Panc1 (cell line): Measurements from ENCODE around the gene FYN. TPM values are rescaled to one million over a fixed set of nuclear protein-coding genes. Genes with fewer than 3 reads are reported as not detected.
A peak's percentile ranks its signal among the peaks of the same experiment; 100 is the strongest.

Experiments
- ATAC-seq: fragments of 200-7000 bp; cut with Tn5 transposase; 2 replicates; pipeline ENCODE4 v1.9.1; 2020; ENCODE audit warnings: mild to moderate bottlenecking, moderate library complexity
- BruUV-seq: library from RNA; stranded (reverse); fragments of 400-500 nt; replicated peaks from 2 replicates; lab custom pipeline; 2021; lab: Mats Ljungman, UMichigan
- CTCF ChIA-PET: fragments of 300-600 bp; sonication (Branson Sonifier 250); formaldehyde crosslinking; loops from one replicate; lab custom pipeline; 2022; ENCODE audit warnings: antibody characterized with exemption; lab: Charles Lee
- POLR2A ChIA-PET: fragments of 300-600 bp; sonication (Branson Sonifier 250); formaldehyde crosslinking; loops from one replicate; lab custom pipeline; 2022; ENCODE audit warnings: antibody characterized with exemption; lab: Charles Lee
- DNase-seq: peaks from one replicate; pipeline ENCODE4 v3.0.0-alpha.2; 2010; ENCODE audit warnings: low read depth, low spot score
- H3K27ac ChIP-seq: 2 replicates; pipeline ENCODE4 v1.5.1; 2011; ENCODE audit warnings: mild to moderate bottlenecking, low read length, inconsistent platforms
- H3K27me3 ChIP-seq: fragments of 200-500 bp; sonication (Bioruptor generic); 2 replicates; pipeline ENCODE4 v1.6.0; 2014; ENCODE audit warnings: low read length, inconsistent platforms; ENCODE audit not compliant: control insufficient read depth, insufficient read depth
- H3K36me3 ChIP-seq: fragments of 200-500 bp; sonication (Bioruptor generic); 2 replicates; pipeline ENCODE4 v1.5.1; 2014; ENCODE audit warnings: inconsistent platforms, mild to moderate bottlenecking, low read length, moderate library complexity; ENCODE audit not compliant: control insufficient read depth, insufficient read depth
- H3K4me1 ChIP-seq: 2 replicates; pipeline ENCODE4 v1.5.1; 2011; ENCODE audit warnings: inconsistent platforms, mild to moderate bottlenecking, low read length, moderate library complexity; ENCODE audit not compliant: control insufficient read depth, insufficient read depth
- H3K4me3 ChIP-seq, 2 experiments: 2 replicates each; pipeline ENCODE4 v1.5.1; 2011 to 2012; ENCODE audit warnings: low read depth in 2 of 2, low read length in 2 of 2, mild to moderate bottlenecking in 2 of 2, inconsistent platforms in 1 of 2, moderate library complexity in 1 of 2
- H3K9me3 ChIP-seq: fragments of 200-500 bp; sonication (Bioruptor generic); 2 replicates; pipeline ENCODE4 v1.5.1; 2014; ENCODE audit warnings: low read depth, mild to moderate bottlenecking, inconsistent platforms, low read length, moderate library complexity; ENCODE audit not compliant: control insufficient read depth, insufficient read depth
- POLR2AphosphoS5 ChIP-seq: IDR thresholded peaks from 2 replicates; pipeline ENCODE4 v1.6.1; 2012; ENCODE audit warnings: mild to moderate bottlenecking, low read depth, low read length, moderate library complexity
- SIN3A ChIP-seq: IDR thresholded peaks from 2 replicates; pipeline ENCODE4 v1.6.1; 2012; ENCODE audit warnings: low read depth, mild to moderate bottlenecking, low read length, moderate library complexity, borderline replicate concordance; ENCODE audit not compliant: insufficient read depth
- TCF7L2 ChIP-seq: IDR thresholded peaks from 2 replicates; pipeline ENCODE4 v1.6.1; 2011; ENCODE audit warnings: mild to moderate bottlenecking, low read depth, low read length, inconsistent platforms
- in situ Hi-C: cut with HindIII; loops from 2 replicates; pipeline ENCODE4 v1.10.0; 2016; ENCODE audit warnings: low sequenced_read_pairs, low pct_unique_long_range_greater_than_20kb
- intact Hi-C: fragments of 100-400 bp; cut with micrococcal nuclease; formaldehyde crosslinking; loops from one replicate; pipeline ENCODE4 v1.10.0; 2022; ENCODE audit not compliant: unreplicated experiment
- total RNA-seq: library from RNA; stranded (reverse); gene quantifications from one replicate; pipeline ENCODE4 v1.2.1, GENCODE V29; 2021; ENCODE audit not compliant: unreplicated experiment
- TF ChIP-seq, protein P1 (sequence below), 2 experiments: IDR thresholded peaks; 2 replicates each; pipeline ENCODE4 v1.6.1; 2011 to 2012; ENCODE audit warnings: low read depth in 2 of 2, control low read depth in 1 of 2, low read length in 1 of 2, mild to moderate bottlenecking in 1 of 2, moderate library complexity in 1 of 2; ENCODE audit not compliant: insufficient read depth in 1 of 2
- TF ChIP-seq, protein P2 (sequence below): fragments of 450-650 bp; IDR thresholded peaks from 2 replicates; pipeline ENCODE4 v1.5.1; 2017; ENCODE audit warnings: mild to moderate bottlenecking

FYN gene
- total RNA-seq, 1 experiment from 2014 or later, result 4.2 TPM

DNA sequence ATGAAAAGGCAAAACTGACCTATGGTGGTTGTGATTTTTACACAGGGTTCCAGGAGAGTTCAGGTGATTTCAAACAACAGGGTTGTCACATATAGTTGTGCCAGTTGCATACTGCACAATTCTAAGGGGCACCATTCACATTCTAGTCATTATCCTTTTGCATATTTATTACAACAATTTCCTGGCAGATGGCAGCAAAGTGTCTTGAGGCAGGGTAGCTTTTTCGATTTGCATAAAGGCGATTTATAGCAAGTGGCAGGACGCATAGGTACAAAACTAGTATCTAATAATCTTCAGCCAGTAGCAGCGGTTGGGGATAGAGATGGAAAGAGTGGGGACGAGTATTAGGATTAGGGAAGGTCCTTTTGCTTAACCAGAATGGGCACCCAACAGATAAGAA, 221.1 kb downstream of the FYN start:
- H3K4me1 ChIP-seq, result no peaks in the 10 kb centered on the region
- ChIA-PET POLR2A (interaction anchor here (0.5 kb wide), 1 partner anchor 201 kb away, joined by 8 read pairs; no protein-coding TSS in a partner anchor), CTCF (interaction anchor here (0.5 kb wide), 1 partner anchor 46 kb away, joined by 4 read pairs; no protein-coding TSS in a partner anchor)
- in situ Hi-C loops, result no loop called here
- ATAC-seq (no peak), DNase-seq (no peak)
- no peaks in the 10 kb centered on the region for H3K27me3 ChIP-seq
- BruUV-seq, result no TSS peak
- H3K36me3 ChIP-seq, result no peaks in the 10 kb centered on the region
- no peak overlapping the region for H3K4me3 ChIP-seq
- no peaks in the 10 kb centered on the region for H3K9me3 ChIP-seq
- TF ChIP-seq POLR2AphosphoS5, result no peak
- TF ChIP-seq, protein P1, sequence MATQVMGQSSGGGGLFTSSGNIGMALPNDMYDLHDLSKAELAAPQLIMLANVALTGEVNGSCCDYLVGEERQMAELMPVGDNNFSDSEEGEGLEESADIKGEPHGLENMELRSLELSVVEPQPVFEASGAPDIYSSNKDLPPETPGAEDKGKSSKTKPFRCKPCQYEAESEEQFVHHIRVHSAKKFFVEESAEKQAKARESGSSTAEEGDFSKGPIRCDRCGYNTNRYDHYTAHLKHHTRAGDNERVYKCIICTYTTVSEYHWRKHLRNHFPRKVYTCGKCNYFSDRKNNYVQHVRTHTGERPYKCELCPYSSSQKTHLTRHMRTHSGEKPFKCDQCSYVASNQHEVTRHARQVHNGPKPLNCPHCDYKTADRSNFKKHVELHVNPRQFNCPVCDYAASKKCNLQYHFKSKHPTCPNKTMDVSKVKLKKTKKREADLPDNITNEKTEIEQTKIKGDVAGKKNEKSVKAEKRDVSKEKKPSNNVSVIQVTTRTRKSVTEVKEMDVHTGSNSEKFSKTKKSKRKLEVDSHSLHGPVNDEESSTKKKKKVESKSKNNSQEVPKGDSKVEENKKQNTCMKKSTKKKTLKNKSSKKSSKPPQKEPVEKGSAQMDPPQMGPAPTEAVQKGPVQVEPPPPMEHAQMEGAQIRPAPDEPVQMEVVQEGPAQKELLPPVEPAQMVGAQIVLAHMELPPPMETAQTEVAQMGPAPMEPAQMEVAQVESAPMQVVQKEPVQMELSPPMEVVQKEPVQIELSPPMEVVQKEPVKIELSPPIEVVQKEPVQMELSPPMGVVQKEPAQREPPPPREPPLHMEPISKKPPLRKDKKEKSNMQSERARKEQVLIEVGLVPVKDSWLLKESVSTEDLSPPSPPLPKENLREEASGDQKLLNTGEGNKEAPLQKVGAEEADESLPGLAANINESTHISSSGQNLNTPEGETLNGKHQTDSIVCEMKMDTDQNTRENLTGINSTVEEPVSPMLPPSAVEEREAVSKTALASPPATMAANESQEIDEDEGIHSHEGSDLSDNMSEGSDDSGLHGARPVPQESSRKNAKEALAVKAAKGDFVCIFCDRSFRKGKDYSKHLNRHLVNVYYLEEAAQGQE (IDR thresholded peaks at IDR 0.05; ENCODE audit: insufficient read depth in 1 of 2, low read depth in 2 of 2, low read length in 1 of 2), result no peak
- TF ChIP-seq, protein P2, sequence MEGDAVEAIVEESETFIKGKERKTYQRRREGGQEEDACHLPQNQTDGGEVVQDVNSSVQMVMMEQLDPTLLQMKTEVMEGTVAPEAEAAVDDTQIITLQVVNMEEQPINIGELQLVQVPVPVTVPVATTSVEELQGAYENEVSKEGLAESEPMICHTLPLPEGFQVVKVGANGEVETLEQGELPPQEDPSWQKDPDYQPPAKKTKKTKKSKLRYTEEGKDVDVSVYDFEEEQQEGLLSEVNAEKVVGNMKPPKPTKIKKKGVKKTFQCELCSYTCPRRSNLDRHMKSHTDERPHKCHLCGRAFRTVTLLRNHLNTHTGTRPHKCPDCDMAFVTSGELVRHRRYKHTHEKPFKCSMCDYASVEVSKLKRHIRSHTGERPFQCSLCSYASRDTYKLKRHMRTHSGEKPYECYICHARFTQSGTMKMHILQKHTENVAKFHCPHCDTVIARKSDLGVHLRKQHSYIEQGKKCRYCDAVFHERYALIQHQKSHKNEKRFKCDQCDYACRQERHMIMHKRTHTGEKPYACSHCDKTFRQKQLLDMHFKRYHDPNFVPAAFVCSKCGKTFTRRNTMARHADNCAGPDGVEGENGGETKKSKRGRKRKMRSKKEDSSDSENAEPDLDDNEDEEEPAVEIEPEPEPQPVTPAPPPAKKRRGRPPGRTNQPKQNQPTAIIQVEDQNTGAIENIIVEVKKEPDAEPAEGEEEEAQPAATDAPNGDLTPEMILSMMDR, result 0 out of 2 replicates have a peak, but pooled peaks have one; percentile 10
- no peak overlapping the region for H3K27ac ChIP-seq
- intact Hi-C loops, result loop anchor here (10.0 kb wide), 1 partner anchor 397 kb away; a partner anchor contains a TSS

DNA sequence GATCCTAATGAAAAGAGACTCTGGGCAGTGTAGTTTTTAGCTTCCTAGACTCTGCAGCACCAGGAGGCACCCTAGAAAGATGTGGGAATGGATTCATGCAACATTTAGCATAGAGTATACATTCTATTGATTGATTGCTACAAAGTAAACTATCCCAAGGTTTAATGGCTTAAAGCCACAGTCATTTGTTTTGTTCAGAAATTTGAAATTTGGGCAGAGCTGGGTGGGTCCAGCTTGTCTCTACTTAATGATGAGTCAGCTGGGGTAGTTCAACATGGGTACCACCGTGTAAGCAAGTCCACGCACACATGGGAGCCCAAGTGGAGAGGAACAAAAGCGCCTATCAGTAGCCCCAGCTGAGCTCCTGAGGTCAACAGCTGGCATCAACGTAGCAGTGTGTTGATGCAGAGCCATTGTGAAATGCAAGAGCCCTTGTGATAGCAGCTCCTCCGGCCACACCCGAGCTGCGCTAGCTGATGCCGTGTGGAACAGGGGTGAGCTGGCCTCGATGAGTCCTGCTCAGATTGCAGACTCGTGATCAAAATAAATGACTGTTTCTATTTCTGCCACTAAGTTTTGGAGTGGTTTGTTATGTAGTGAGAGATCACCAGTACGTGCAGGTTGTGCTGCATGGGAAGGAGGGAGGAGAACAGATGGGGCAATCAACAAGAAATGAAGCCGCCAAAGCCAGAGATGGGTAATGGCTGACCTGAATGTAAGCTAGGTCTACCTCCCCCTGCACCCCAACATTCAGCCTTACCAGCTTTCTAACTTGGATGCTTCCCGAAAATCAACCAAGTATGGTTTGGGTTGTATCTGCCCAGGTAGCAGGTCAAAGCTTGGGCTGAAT, 221.8 kb downstream of the FYN start:
- ATAC-seq, result no peak
- Histone ChIP-seq H3K36me3 (no peaks in the 10 kb centered on the region), H3K4me3 (no peak overlapping the region), H3K9me3 (no peaks in the 10 kb centered on the region), H3K4me1 (no peaks in the 10 kb centered on the region), H3K27me3 (no peaks in the 10 kb centered on the region), H3K27ac (no peak overlapping the region)
- TF ChIP-seq, protein P1 (IDR thresholded peaks at IDR 0.05; ENCODE audit: insufficient read depth in 1 of 2, low read depth in 2 of 2, low read length in 1 of 2), result no peak
- no peak for TF ChIP-seq SIN3A
- TF ChIP-seq TCF7L2, result no peak
- TF ChIP-seq, protein P2, result no peak
- TF ChIP-seq POLR2AphosphoS5, result no peak
- CTCF ChIA-PET, result no interaction called here
- no peak for DNase-seq
- in situ Hi-C loops, result no loop called here
- no TSS peak for BruUV-seq
- POLR2A ChIA-PET, result interaction anchor here (0.5 kb wide), 1 partner anchor 200 kb away, joined by 8 read pairs; no protein-coding TSS in a partner anchor
- intact Hi-C loops, result loop anchor here (10.0 kb wide), 1 partner anchor 397 kb away; a partner anchor contains a TSS
